Gastrocnemius medialis (tissue), 4 donors: Measurements from ENCODE around the gene ATRIP.

Source experiments
- CTCF ChIP-seq, 5 experiments: fragments of 450-650 bp in 3 of 5; fragments of 200-600 bp in 2 of 5; sonication (generic) in 2 of 5; IDR thresholded peaks in 4 of 5; conservative IDR thresholded peaks in 1 of 5; 1 replicate in 4 of 5; 2 replicates in 1 of 5; pipeline ENCODE4 v1.5.1; 2016 to 2019; ENCODE audit warnings: antibody characterized with exemption in 5 of 5, mild to moderate bottlenecking in 3 of 5, moderate library complexity in 3 of 5
- POLR2A ChIP-seq, 2 donors: fragments of 450-650 bp; IDR thresholded peaks; one replicate each; pipeline ENCODE4 v1.6.1; 2017; ENCODE audit warnings: antibody characterized with exemption in 2 of 2, mild to moderate bottlenecking in 2 of 2, moderate library complexity in 2 of 2

DNA sequence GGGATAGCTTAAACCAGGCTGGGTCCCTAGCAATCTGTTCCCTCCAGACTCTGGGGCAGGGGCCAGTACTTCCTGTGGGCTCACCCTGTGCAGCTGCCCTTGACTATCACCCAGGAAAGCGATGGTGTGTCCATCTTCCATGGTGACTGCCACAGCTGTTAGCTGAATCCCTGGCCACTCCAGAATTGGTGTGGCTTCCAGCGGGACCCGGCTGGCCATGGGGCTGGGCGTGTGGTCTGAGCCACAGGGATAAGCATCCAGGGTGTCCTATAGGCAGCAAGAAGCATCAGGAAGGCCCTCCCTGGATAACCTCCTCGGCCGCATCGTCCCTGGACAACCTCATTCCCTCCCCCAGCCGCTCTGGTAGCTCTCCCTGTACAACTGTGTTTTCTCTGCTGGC is 23.9 kb upstream of the ATRIP start:
- TF ChIP-seq POLR2A (IDR thresholded peaks at IDR 0.05) (no peak), CTCF (IDR thresholded peaks at IDR 0.05 in 4 of 5, conservative IDR thresholded peaks at IDR 0.05 in 1 of 5) (no peak)
